SH-SY5Y (cell line): ENCODE measurements around the gene AMMECR1.
A peak's percentile ranks its signal among the peaks of the same experiment; 100 is the strongest.

Source experiments
- GATA2 ChIP-seq: IDR thresholded peaks from 2 replicates; pipeline ENCODE4 v1.6.1; 2011; ENCODE audit warnings: mild to moderate bottlenecking, low read depth, low read length
- GATA3 ChIP-seq: IDR thresholded peaks from 2 replicates; pipeline ENCODE4 v1.6.1; 2011; ENCODE audit warnings: low read depth, mild to moderate bottlenecking, low read length, moderate library complexity

The AMMECR1 gene

GRCh38 chrX:110251961-110252360 lies 65.9 kb downstream of the AMMECR1 start:
- TF ChIP-seq GATA2: no peak
- TF ChIP-seq GATA3: no peak

- no peak for TF ChIP-seq GATA2
Observed at GRCh38 chrX:110251526-110251925, 66.4 kb downstream of the AMMECR1 start.

GRCh38 chrX:110250847-110251246 lies 67.0 kb downstream of the AMMECR1 start:
- TF ChIP-seq GATA3: no peak
- TF ChIP-seq GATA2: no peak

GRCh38 chrX:110248578-110248977 lies 69.3 kb downstream of the AMMECR1 start:
- no peak for TF ChIP-seq GATA2

GRCh38 chrX:110245011-110245410 lies 72.9 kb downstream of the AMMECR1 start:
- no peak for TF ChIP-seq GATA3
- TF ChIP-seq GATA2: no peak

- no peak for TF ChIP-seq GATA3
- no peak for TF ChIP-seq GATA2
Observed at GRCh38 chrX:110242371-110242770, 75.5 kb downstream of the AMMECR1 start.

- TF ChIP-seq GATA3: no peak
Observed at GRCh38 chrX:110241816-110242215, 76.1 kb downstream of the AMMECR1 start.

- TF ChIP-seq GATA2 (peak; percentile 87), GATA3 (no peak; the same call in none of the 2 replicates)
Observed at GRCh38 chrX:110228453-110228852, 89.4 kb downstream of the AMMECR1 start.

- no peak for TF ChIP-seq GATA3
- no peak for TF ChIP-seq GATA2
Observed at GRCh38 chrX:110226931-110227330, 91.0 kb downstream of the AMMECR1 start.

GRCh38 chrX:110224926-110225617 lies 92.8 kb downstream of the AMMECR1 start:
- TF ChIP-seq GATA3 (no peak), GATA2 (no peak)

GRCh38 chrX:110222497-110223257 lies 95.2 kb downstream of the AMMECR1 start:
- peak; percentile 61 for TF ChIP-seq GATA3
- TF ChIP-seq GATA2: peak; percentile 88

GRCh38 chrX:110219920-110220319 lies 98.0 kb downstream of the AMMECR1 start:
- TF ChIP-seq GATA3: no peak
- no peak for TF ChIP-seq GATA2

GRCh38 chrX:110218591-110218990 lies 99.3 kb downstream of the AMMECR1 start:
- TF ChIP-seq GATA2: no peak
- no peak for TF ChIP-seq GATA3

GRCh38 chrX:110216027-110216426 lies 101.9 kb downstream of the AMMECR1 start:
- TF ChIP-seq GATA2 (no peak), GATA3 (no peak)

GRCh38 chrX:110215411-110215810 lies 102.5 kb downstream of the AMMECR1 start:
- TF ChIP-seq GATA3 (no peak), GATA2 (no peak)
